HG03108 (cell line): ENCODE data around the gene ZNF454.

Experiments
- ATAC-seq: cut with Tn5 transposase; IDR thresholded peaks from one replicate; pipeline ENCODE4 v1.9.1; 2021; ENCODE audit warnings: moderate library complexity; ENCODE audit not compliant: unreplicated experiment

ZNF454 gene

GRCh38 chr5:178940569-178941360 is at the start of gene ZNF454:
Gene ZNF454 (plus strand): TSS chr5:178941198. CDS start chr5:178942792, 1,594 bp downstream.
- no peak for ATAC-seq

- peak; percentile 72 for ATAC-seq
These were observed 45.1 kb upstream of the ZNF454 start, which contains the start of gene ZFP2 for GRCh38 chr5:178895615-178896571. Gene ZFP2 (plus strand): TSS chr5:178895913. CDS start chr5:178931314, 35,401 bp downstream.

GRCh38 chr5:178899289-178899688 is 41.7 kb upstream of the ZNF454 start:
- no peak for ATAC-seq

- no peak for ATAC-seq
These were observed 38.1 kb upstream of the ZNF454 start for GRCh38 chr5:178902849-178903248.

- ATAC-seq = no peak
These were observed 8.9 kb upstream of the ZNF454 start for GRCh38 chr5:178931846-178932760.

GRCh38 chr5:178941361-178941760 is 363 bp downstream of the ZNF454 start:
- ATAC-seq = no peak

GRCh38 chr5:178965465-178966055 is 24.6 kb downstream of the ZNF454 start:
- no peak for ATAC-seq

GRCh38 chr5:178981381-178981780 is 40.4 kb downstream of the ZNF454 start:
- no peak for ATAC-seq

- ATAC-seq = no peak
These were observed 41.9 kb downstream of the ZNF454 start for GRCh38 chr5:178982941-178983340.

- ATAC-seq = no peak
These were observed 42.7 kb downstream of the ZNF454 start for GRCh38 chr5:178983728-178984127.

- no peak for ATAC-seq
These were observed 43.4 kb downstream of the ZNF454 start for GRCh38 chr5:178984145-178985072.

- no peak for ATAC-seq
These were observed 45.4 kb downstream of the ZNF454 start for GRCh38 chr5:178986326-178986960.

GRCh38 chr5:178988436-178989220 is 47.6 kb downstream of the ZNF454 start:
- ATAC-seq = no peak

- ATAC-seq = no peak
These were observed 48.3 kb downstream of the ZNF454 start for GRCh38 chr5:178989311-178989710.

- no peak for ATAC-seq
These were observed 49.5 kb downstream of the ZNF454 start for GRCh38 chr5:178990491-178990890.

- no peak for ATAC-seq
These were observed 50.5 kb downstream of the ZNF454 start for GRCh38 chr5:178991190-178992145.
